Left lobe of liver (tissue), 1 donor: ENCODE data around the gene CLIC4. TPM values are rescaled to one million over a fixed set of nuclear protein-coding genes. Genes with fewer than 3 reads are reported as not detected.

Experiments used
- total RNA-seq: library from RNA; stranded (reverse); gene quantifications from one replicate; pipeline ENCODE4 v1.2.1, GENCODE V29; 2021
- donor health status: DM: no; HTN: yes; CAD: no.

The CLIC4 gene
- total RNA-seq, 1 donor from 2014 or later: 54.4 TPM

Other genes with a start within 250 kb of the CLIC4 start
- 2.9 TPM for gene RCAN3, start 242.6 kb upstream of the CLIC4 start, total RNA-seq
- 1.0 TPM for gene NCMAP, start 189.4 kb upstream of the CLIC4 start, total RNA-seq
- gene SRRM1, start 102.1 kb upstream of the CLIC4 start, total RNA-seq: 43.7 TPM
- 0.86 TPM for gene RUNX3, start 184.8 kb downstream of the CLIC4 start, total RNA-seq